Stimulated activated CD4-positive, alpha-beta T cell treated with anti-CD3 and anti-CD28 coated beads, Interleukin-1b, Interleukin-23, amount 100 ng/mL, for 4 hours (primary cell): ENCODE measurements around the gene OR2A5.
"Not testable (repeated sequence)": the region's sequence is repeated elsewhere in the genome, so short reads cannot be mapped to it uniquely, and the experiment has no call there.

Experiments used
- DNase-seq, 2 donors: peaks; one replicate each; pipeline ENCODE4 v3.0.0-alpha.2; 2020; ENCODE audit warnings: low read depth in 2 of 2

The OR2A5 gene, protein sequence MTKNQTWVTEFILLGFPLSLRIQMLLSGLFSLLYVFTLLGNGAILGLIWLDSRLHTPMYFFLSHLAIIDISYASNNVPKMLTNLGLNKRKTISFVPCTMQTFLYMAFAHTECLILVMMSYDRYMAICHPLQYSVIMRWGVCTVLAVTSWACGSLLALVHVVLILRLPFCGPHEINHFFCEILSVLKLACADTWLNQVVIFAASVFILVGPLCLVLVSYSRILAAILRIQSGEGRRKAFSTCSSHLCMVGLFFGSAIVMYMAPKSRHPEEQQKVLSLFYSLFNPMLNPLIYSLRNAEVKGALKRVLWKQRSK

DNA sequence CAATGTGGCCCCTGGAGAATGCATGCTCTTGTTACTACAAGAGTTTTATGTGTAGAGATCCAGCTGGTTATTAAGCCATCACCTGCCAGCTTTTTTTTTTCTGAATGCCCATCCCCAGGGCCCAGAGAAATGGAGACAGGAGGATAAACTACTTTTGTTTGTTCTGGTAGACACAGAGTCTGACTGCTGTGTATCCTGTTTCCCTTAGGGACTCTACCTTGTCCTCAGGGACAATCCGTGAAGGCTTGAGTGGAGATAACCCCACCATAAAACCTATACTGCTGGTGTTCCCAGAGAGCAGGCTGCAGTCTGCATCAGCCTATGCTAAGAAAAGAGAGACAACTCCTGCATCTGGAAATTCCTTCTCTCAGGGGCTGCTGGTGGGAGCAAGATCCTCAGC, at the start of gene OR2A5:
TSS of gene OR2A5 (plus strand) at position 301 of the 400 bp plus-strand sequence. CDS start 1,454 bp downstream, outside the sequence.
- no peak for DNase-seq

DNA sequence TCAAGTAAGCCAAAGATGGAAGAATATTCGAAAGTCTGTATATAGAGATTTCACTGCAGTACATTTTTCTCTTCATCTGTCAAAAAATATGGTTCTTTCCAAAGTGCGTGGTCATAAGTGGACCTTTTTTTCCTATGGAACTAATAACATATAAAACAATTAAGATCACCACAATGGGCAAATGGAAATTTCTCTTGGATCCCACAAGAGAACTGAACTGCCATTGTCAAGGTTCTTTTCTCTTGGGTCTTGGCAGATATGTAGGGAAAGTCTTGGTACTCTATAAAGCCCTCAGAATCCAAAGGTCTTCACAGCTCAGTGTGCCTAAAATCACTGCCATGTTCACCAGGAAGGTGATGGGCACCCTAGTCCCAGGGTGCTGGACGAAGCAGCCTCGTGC, 48.7 kb upstream of the OR2A5 start, which contains the start of gene OR6B1:
TSS of gene OR6B1 (plus strand) at position 301 of the 400 bp plus-strand sequence. CDS start 3,677 bp downstream, outside the sequence.
- no peak for DNase-seq

DNA sequence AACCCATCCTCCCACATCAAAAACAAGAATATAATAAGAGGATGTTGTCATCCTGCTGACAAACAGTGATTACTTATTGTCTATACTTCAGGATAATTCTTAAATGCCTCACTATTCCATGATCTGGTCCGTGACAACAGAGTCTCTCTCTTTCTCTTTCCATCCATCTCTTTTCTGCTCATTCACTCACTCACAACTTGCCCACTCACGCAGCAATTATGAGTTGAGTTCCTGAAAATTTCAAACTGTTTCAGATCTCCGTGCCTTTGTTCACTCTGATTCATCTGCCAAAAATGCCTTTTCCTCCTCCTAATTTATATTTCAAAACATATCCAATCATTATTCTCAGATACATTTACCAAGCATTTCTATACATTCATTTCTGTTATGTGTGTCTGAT, 47.2 kb upstream of the OR2A5 start:
- no peak for DNase-seq

DNA sequence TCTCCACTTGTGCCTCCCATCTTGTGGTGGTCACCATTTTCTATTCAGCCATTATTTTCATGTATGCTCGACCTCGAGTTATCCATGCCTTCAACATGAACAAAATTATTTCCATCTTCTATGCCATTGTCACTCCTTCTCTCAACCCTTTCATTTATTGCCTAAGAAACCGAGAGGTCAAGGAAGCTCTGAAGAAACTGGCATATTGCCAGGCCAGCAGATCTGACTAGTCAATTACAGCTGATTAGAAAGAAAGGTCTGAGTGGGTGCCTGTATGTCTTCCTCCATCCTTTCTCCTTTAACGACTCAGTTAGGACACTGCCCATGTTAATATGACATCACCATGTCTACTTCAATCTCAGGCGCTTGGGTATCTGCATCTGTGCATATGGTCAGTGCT, 44.0 kb upstream of the OR2A5 start:
- DNase-seq = no peak

DNA sequence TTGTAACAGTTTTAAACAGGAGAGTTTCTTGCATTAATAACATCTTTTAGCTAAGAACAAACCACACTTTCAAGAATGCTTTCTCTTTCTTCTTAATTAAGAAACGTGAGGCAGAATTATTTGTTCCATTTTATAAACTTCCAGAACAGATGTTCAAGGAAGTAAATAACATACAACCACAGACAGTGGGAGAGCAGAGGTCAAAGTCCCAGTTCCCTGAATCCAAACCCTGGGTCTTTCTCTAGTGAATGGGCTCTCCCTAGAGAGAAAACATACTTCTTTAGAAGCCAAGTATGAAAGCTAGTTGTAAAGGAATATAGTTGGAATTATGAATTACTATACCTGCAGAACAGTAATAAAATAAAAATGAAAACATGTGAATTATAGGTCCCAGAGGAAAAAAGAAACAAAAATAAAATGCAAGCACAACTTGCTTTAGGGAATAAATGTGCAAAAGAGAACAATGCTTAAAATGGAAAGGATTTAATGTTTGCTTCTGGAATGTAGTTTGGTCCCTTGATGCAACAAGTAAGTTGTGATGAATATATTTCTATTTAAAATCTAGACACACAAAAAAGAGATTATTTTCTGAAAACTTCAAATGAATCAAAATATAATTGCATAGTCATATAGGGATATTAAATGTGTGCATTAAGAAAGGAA, 42.6 kb upstream of the OR2A5 start:
- no peak for DNase-seq

DNA sequence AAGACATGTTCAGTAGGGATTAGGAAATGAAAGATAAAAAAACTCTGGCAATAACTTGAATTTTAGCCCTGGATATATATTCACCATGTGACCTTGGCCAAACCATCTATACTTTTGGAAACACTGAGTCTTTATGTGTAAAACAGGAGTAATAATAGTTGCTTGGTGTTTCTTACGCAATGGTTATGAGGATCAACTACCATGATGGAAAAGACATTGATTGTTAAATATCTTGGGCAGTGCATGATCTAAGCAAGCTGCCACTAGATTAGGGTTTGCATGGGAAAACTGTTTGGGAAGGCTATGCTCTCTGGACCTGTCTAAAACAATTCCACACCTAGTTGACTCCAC, 42.1 kb upstream of the OR2A5 start:
- no peak for DNase-seq

DNA sequence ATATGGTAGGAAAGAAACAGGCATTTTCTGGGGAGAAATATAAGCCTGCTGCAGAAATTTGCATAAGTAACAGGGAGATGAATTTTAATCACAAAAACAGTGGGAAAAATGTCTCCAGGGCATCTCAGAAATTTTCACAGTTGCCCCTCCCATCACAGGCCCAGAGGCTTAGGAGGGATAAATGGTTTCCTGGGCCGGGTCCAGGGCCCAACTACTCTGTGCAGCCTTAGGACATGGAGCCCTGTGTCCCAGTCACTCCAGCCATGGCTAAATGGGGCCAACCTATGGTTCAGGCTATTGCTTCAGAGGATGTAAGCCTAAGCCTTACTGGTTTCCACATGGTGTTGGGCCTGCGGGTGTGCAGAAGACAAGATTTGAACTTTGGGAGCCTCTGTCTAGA, 39.4 kb upstream of the OR2A5 start:
- DNase-seq = no peak

DNA sequence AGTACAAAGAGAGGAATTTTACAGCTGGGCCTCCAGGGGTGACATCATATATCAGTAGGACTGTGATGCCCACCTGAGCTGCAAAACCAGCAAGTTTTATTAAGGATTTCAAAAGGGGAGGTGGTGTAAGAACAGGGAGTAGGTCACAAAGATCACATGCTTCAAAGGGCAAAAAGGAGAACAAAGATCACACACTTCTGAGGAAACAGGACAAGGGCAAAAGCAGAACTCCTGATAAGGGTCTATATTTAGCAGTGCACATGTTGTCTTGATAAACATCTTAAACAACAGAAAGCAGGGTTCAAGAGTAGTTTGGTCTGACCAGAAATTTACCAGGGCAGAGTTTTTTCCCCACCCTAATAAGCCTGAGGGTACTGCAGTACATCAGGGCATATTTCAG, 38.7 kb upstream of the OR2A5 start:
- not testable (repeated sequence) for DNase-seq

DNA sequence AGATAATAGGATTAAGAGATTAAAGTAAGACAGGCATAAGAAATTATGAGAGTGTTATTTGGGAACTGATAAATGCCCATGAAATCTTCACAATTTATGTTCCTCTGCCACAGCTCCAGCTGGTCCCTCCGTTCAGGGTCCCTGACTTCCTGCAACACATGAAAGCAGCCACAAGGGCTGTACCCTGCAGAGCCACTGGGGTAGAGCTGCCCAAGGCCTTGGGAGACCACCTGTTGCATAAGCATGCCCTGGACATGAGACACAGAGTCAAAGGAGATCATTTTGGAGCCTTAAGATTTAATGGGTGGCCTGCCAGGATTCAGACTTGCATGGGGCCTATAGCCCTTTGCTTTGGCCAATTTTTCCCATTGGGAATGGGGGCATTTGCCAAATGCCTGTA, 37.9 kb upstream of the OR2A5 start:
- not testable (repeated sequence) for DNase-seq

DNA sequence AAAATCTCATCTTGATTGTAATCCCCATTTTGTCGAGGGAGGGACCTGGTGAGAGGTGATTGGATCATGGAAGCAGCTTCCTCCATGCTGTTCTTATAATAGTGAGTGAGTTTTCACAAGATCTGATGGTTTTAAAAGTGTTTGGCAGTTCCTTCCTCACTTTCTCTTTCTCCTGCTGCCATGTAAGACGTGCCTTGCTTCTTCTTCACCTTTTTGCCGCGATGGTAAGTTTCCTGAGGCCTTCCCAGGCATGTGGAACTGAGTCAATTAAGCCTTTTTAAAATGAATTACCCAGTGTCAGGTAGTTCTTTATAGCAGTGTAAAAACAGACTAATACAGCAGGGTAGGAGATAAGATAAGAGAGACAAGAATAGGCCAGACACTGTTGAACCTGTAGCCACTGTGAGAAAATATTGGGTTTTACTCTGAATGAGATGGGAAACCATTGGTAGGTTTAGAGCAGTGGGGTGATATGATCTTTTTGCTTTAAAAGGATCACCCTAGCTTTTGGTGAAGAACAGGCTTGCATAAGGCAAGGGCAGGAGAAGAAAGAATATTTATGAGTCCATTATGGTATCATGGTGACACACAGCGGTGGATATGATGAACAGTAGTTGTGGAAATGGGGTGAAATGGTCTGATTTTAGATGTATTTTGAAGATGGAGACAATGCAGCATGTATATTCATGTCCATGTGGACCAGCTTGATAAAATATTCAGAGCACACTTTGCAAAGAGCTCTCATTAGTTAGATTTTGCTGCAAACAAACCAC, 37.1 kb upstream of the OR2A5 start:
- no peak for DNase-seq

DNA sequence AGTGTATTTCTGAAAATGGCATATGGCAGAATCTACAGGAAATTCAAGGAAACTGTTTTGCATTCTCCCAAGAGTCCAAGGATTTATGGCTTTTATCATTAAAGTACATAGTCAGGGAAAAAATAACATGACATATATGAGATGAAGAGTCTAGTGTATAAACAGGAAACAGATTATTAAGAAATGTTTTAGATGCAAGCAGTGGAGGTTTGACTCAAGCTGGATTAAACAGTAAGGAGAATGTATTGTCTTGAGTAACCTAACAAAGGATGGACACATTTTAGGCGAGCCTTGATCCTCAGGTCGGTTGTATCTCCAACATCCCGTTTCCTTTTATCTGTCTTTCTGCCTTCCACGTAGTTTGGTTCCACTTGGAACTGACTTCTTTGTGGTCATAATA, 30.7 kb upstream of the OR2A5 start:
- no peak for DNase-seq

DNA sequence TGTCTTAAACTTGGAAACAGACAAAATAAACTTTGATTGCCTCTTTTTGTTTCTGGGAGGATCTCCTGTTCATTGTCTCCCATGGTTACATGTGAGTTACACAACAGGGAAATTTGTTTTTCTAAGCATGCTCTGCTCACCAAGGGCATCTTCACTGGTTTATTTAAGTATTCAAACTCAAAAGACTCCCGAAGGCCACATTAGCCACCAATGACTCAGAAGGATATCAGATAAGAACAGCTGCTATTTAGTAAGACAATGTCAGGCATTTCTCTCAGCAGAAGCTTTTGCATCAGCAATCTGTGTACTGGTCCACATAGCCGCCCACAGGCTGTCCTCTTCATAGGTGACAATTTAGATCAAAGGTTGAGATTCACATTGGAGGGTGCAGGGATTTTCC, 29.3 kb upstream of the OR2A5 start:
- DNase-seq = no peak

DNA sequence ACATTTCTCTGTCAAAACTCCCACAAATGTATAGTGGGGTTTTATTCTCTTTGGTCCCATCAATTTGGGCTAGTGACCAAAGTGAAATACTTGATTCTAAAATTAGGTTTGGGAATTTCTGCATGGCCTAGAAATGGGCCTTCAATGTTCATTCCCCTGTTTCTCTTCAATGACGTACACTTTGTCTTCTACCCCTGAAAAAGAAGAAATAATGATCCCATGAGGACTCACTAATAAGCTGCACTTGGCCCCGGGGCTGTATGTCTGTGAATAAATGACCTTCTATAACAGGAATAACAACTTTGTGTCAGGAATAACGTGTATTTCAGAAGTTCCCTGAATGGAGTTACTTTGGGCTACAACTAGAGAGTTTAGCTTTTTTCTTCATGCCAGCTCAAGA, 28.4 kb upstream of the OR2A5 start:
- no peak for DNase-seq

DNA sequence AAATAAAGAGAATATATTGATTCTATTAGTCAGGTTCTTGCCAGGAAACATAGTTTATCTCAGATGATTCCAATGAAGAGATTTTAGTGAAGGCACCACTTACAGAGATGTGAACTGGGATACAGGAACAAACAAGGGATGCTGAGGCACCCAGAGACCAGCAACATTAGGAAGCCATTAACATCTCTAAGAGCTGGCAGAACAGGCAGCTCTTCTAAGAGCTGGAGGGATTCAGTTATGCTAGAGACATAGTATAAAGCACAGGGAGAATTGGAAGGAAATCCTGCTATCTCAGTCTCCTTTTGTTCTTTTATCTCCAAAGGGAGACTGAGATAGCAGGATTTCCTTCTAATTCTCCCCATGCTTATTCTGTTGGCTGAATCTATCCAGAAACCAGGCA, 26.6 kb upstream of the OR2A5 start:
- DNase-seq = no peak

DNA sequence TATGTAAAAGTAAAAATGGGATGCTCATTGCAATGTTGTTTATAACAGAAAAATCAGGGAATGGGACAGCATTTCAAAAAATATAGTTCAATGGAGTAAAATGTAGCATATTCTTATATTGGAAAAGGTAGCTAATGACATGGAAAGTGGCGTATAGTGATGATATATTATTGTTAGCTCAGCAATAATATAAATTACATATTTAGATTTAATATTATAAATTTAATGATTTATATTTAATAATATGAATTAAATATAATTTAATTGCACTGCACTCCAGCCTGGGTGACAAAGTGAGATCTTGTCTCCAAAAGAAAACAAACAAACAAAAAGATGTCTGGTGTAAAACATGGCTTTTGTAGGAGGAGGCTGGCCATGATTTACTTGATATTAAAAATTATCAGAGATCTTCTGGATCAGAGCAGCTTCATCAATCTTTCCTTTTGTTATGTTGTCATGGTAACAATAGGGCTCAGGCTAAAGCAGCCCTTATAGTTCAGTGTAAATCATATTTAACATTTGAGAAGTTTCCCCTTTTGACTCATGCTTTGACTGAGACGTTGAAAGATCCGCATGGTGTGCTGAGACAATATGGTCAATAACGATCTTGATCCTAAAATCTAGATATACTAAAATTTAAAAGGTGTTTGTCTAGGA, 25.4 kb upstream of the OR2A5 start:
- no peak for DNase-seq

DNA sequence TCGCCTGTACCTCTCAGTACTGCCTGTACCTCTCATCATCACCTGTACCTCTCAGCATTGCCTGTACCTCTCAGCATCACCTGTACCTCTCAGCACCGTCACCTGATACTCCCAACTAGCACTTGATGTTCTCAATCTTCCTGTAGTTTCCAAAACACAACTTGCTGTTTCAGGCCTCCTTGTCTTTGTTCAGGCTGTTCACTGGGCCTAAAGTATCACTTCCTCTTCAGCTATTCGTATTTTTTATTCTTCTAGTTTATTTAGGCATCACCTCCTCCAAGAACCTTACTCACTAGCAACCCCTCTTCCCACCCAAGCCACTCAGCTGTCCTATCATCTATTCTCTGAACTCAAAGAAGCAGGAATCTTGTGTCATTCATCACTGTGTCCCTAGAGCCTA, 24.5 kb upstream of the OR2A5 start:
- DNase-seq = no peak

DNA sequence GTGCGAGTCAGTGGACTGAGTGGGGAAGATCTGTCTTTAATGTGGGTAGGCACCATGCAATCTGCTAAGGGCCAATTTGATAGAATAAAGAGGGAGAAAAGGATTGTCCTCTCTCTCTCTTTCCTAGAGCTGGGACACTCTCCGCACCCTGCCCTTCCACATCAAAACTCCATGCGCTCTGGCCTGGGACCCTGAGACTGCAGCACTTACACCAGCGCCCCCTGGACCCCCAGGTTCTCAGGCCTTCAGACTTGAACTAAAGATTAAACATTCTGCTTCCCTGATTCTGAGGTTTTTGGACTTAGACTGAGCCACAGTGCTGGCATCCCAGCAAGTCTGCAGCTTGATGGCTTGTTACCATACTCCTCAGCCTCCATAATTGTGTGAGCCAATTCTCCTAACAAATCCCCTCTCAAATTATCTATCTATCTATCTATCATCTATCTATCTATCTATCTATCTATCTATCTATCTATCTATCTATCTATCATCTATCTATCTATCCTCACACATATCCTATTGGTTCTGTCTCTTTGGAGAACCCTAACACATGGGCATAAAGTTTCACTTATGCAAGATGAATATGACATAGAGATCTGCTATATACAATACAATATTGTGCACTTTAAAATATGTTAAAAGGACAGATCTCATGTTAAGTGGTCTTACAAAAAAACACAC, 22.4 kb upstream of the OR2A5 start:
- DNase-seq = no peak

DNA sequence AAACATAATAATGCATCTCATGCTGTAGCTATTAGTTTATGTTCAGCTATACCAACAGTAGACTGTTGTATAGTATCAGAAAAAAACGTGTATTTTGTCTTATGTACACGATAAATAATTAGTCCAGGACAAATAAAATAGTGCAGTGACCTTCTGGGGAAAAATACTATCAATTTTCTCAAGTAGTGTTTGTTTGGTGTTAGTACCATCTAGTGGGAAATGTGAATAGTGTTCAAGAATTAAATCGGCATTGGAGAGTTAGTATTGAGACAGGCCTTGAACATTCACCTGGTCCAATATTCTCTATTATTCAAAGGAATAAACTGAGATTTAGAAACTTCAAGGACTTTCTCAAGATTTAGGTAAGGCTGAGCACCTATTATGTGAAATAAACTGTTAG, 21.7 kb upstream of the OR2A5 start:
- DNase-seq = no peak

DNA sequence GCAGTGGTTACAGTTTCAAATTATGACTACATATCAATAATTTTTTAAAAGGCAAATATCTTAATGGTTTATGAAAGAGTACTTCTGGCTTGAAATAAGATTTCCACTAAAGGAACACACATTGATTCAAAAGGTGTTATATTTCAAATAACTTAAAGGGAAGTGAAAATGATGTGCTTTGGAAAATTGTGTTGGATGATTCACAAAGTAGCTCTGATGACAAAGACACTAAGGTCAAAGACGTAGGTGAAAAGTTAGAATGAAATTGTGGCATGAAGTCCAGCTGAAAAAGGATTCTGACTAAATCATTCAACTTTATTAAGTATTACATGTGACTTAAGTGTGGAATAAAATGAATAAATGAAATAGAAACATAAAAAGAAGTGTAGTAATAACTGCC, 20.8 kb upstream of the OR2A5 start:
- no peak for DNase-seq

DNA sequence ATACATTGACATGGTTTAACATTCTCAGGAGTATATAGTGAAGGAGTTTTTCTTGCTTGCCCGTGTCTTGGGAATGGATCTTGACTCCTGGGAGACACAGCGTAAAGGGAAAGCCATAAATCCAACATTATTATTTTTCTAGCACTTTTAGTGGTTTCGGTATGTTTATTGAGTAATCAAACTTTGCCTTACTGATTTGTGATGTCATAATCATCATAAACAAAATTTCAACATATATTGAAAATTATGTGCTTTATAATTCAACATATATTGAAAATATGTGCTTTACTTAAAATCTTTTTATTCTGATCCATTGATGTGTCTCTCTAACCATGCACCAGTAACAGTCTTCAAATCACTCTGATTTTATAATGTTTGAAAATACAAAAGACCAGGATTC, 20.2 kb upstream of the OR2A5 start:
- DNase-seq = no peak

DNA sequence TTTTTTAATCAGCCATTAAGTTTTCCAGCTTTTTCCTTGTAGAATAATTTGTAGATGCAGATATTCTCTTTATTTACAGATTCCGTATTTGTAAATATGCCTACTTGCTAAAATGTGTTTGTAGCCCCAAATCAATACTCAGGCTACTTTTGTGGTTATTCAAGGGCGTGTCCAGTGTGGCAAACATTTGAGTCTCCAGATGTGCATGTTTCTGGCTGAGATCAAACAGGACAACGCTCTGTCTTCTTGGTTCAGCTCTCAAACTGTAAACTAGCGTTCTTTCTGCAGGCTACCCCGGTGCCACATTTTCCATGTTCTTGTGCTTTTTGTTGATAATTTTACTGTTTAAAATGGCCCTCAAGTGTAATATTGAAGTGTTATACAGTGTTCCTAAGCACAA, 16.2 kb upstream of the OR2A5 start:
- DNase-seq = no peak
